Stimulated activated effector memory CD8-positive, alpha-beta T cell treated with anti-CD3 and anti-CD28 coated beads, Interleukin-12 subunit alpha, Interleukin-12 subunit beta, amount 100 ng/mL, for 72 hours (primary cell): ENCODE measurements around the gene KCNK13.
A peak's percentile ranks its signal among the peaks of the same experiment; 100 is the strongest.
"Not testable (repeated sequence)": the region's sequence is repeated elsewhere in the genome, so short reads cannot be mapped to it uniquely, and the experiment has no call there.

Experiments
- ATAC-seq: fragments of 150-1000 bp; cut with Tn5 transposase; 2 replicates; pipeline ENCODE4 v1.10.0; 2021
- DNase-seq, 2 donors: peaks; one replicate each; pipeline ENCODE4 v3.0.0; 2021 to 2022; ENCODE audit warnings: low spot score in 2 of 2
- H3K27ac Mint-ChIP-seq: one replicate; pipeline ENCODE4 v1.8.0; 2022; ENCODE audit warnings: mild to moderate bottlenecking, mixed read lengths
- H3K36me3 Mint-ChIP-seq: one replicate; pipeline ENCODE4 v1.8.0; 2022; ENCODE audit warnings: mild to moderate bottlenecking, mixed read lengths
- H3K4me1 Mint-ChIP-seq: one replicate; pipeline ENCODE4 v1.8.0; 2022; ENCODE audit warnings: mixed read lengths
- H3K4me3 Mint-ChIP-seq: one replicate; pipeline ENCODE4 v1.8.0; 2022; ENCODE audit warnings: mild to moderate bottlenecking, mixed read lengths
- H3K9me3 Mint-ChIP-seq: one replicate; pipeline ENCODE4 v1.8.0; 2022; ENCODE audit warnings: mixed read lengths

The KCNK13 gene

DNA sequence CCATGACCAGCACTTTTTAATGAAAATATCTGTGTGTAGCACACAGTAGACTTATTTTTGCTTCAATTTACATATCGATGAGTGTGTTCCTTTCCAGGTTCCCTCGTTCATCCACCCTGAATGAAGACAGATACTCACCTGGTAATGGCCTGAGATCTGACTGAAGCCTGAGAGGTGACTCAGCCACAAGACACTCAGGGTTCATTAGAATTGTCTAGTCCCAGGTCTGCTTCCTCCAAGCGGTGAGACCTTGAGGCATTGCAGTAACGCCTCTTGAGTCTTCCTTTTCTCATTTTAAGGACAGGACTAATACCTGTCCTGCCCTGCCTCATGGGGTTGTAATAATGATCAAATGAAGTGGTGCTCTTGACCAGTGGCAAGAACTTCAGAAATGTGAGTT is 11.5 kb upstream of the KCNK13 start:
- Mint-ChIP-seq H3K9me3 (no peaks in the 10 kb centered on the region), H3K4me1 (no peaks in the 10 kb centered on the region), H3K4me3 (no peak overlapping the region), H3K36me3 (peaks cover 10% of the 10 kb centered on the region), H3K27ac (no peak overlapping the region)
- ATAC-seq, result no peak
- no peak for DNase-seq

DNA sequence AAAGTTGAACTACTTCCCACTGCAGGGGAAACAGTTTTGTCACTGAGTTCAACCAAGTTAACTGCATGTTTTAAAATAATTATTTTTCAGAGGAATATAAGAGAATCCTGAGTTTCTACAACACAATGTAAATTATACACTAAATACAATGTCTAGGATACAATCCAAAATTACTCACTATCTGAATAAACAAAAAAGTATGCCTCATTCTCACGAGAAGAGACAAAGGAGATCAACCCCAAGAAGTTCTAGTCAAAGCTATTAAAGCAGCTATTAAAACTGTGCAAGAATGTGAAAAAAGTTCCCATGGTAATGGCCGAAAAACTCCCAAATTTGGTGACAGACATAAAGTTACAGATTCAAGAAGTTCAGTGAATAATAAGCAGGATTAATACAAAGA is 8.8 kb upstream of the KCNK13 start:
- ATAC-seq, result no peak
- Mint-ChIP-seq H3K4me3 (no peak overlapping the region), H3K9me3 (no peaks in the 10 kb centered on the region), H3K4me1 (no peaks in the 10 kb centered on the region), H3K27ac (no peak overlapping the region), H3K36me3 (no peaks in the 10 kb centered on the region)
- DNase-seq, result no peak

DNA sequence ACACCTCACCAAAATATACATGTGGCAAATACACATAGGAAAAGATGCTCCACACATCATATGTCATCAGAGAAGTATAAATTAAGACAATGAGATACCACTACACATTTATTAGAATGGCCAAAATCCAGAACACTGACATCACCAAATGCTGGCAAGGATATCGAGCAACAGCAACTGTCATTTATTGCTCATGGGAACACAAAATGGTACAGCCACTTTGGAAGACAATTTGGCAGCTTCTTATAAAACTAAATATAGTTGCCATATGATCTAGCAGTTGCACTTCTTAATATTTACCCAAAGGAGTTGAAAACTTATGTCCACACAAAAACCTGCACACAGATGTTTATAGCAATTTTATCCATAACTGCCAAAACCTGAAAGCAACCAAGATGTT is 7.0 kb upstream of the KCNK13 start:
- Mint-ChIP-seq H3K9me3 (no peaks in the 10 kb centered on the region), H3K4me1 (peaks cover 9% of the 10 kb centered on the region), H3K36me3 (no peaks in the 10 kb centered on the region), H3K27ac (no peak overlapping the region), H3K4me3 (no peak overlapping the region)
- no peak for ATAC-seq
- no peak for DNase-seq

DNA sequence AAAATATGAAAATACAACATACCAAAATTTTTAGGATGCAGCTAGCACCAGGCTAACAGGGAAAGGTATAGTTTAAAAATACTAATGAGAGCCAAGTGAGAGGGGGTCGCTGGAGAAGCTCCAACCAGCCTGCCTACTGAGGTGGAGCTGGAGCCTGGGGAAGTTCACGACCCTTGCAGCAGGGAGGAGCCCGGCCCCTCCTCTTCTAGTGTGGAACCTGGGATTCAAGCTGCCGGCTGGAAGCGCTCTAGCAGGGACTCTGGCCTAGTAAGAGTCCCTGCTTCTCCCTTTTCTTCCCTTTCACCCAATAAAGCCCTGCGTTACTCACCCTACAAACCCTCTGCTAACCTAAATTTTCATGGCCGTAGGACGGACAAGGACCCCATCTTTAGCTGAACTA is 5.0 kb upstream of the KCNK13 start:
- DNase-seq, result no peak
- Mint-ChIP-seq H3K27ac (no peak overlapping the region), H3K36me3 (no peaks in the 10 kb centered on the region), H3K4me3 (no peak overlapping the region), H3K4me1 (peaks cover 13% of the 10 kb centered on the region), H3K9me3 (no peaks in the 10 kb centered on the region)
- ATAC-seq, result no peak

DNA sequence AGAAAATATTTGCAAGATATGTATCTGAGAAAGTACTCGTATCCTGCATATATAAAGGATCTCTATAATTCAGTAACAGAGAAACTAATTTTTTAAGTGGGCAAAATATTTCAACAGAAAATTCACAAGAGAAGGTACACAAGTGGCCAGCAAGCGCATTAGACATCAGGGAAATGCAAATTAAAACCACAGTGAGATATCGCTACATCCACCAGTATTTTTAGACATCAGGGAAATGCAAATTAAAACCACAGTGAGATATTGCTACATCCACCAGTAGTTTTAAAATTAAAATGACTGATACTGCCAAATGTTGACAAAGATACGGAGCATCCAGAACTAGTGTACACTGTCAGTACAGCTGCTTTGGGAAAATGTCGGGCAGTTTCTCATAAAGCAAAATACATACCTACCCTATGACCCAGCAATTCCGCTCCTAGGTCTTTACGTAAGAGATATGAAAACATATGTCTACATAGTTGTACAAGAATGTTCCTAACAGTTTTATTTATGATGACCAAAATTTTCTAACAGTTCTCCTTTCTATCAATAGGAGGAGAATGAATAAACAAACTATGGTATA is 2.8 kb upstream of the KCNK13 start:
- no peaks in the 10 kb centered on the region for H3K9me3 Mint-ChIP-seq
- DNase-seq, result no peak
- H3K36me3 Mint-ChIP-seq, result no peaks in the 10 kb centered on the region
- ATAC-seq, result no peak
- H3K4me3 Mint-ChIP-seq, result peak overlapping the region; percentile 76
- peaks cover 26% of the 10 kb centered on the region for H3K4me1 Mint-ChIP-seq
- no peak overlapping the region for H3K27ac Mint-ChIP-seq

DNA sequence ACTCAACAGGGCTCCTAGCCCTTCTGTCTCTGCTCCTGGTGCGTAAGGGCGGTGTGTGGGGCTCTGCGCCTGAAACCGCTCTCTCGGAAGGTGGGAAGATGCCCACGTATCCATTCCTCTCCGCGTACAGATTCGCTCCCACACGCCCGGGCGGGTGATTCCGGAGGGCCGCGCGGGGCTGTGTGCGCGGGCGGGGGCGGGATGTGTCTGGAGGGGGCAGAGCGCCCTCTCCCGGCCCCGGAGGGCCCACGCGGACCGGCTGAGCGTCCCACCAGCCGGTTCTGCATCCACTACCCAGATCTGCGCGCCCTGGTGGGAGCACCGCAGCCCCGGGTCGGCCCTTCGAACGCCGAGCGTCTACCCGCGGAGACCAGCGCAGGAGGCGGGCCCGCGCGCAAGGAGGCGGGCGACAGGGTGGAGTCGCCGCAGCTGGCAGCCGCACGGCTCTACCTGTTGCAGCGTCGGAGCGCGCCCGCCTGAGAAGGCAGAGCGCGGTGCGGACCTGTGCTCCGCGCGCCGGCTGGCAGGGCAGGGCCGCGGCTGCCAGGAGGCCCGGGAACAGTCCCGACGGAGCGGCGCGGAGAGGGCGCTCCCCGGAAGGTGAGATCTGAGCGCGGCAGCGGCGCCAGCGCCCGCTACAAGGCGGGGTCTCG is 1.4 kb upstream of the KCNK13 start:
- H3K27ac Mint-ChIP-seq, result no peak overlapping the region
- H3K4me3 Mint-ChIP-seq, result peak overlapping the region; percentile 76
- H3K4me1 Mint-ChIP-seq, result peaks cover 26% of the 10 kb centered on the region
- no peaks in the 10 kb centered on the region for H3K36me3 Mint-ChIP-seq
- ATAC-seq, result peak; percentile 80
- DNase-seq, result peak; percentile 51 to 73
- no peaks in the 10 kb centered on the region for H3K9me3 Mint-ChIP-seq

DNA sequence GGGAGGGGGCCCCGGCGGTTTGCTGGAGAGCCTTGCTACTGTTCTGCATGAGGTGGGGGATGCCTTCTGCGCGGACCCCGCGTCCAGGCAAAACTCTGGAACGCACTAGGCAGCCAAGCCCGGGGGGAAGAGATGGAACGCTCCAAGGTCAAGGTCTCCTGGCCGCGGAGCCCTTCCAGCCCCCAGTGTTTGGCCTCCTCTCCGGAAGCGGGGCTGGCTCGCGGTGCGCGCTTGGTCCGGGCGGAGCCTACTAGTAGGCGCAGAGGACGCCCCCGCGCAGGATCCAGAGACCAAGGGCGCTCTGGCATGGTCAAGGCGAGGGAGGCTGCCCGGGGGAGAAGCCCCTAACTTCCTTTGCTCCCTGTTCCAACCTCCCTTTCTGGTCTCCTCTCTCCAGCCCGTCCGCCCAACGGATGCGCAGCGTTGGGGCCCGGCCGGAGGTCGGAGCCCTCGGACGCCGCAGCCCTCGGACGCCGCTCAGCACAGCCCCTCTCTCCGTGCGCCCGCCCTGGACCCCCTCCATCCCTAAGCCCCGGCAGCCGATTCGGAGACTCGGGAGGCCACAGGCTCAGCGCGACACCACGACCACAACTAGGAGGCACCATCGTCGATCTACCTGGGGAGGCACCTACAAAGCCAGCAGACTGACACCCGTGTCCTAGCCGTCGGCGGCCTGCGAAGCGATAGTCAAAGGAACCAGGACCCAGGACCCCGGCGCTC is 669 bp upstream of the KCNK13 start:
- peak in 1 of 2 donors; percentile 63 for DNase-seq
- Mint-ChIP-seq H3K27ac (no peak overlapping the region), H3K4me1 (peaks cover 26% of the 10 kb centered on the region), H3K9me3 (no peaks in the 10 kb centered on the region), H3K4me3 (peak overlapping the region; percentile 76), H3K36me3 (no peaks in the 10 kb centered on the region)
- ATAC-seq, result peak; percentile 36

DNA sequence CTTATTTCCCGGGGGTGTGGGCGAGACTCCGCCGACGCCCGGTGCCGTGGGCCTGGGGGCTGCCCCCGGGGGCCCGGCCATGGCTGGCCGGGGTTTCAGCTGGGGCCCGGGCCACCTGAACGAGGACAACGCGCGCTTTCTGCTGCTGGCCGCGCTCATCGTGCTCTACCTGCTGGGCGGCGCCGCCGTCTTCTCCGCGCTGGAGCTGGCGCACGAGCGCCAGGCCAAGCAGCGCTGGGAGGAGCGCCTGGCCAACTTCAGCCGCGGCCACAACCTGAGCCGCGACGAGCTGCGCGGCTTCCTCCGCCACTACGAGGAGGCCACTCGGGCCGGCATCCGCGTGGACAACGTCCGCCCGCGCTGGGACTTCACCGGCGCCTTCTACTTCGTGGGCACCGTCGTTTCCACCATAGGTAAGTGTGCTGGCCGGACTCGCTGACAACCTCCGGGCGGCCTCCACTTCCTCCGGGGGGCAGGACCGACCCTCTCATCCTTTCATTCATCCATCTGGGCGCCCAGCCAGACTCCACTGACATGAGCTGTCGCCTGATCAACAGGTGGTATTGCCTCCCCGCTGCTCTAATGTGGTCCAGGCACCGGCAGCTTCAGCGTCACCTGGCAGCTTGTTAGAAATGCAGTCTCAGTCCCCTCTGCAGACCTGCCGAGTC is 467 bp downstream of the KCNK13 start:
- Mint-ChIP-seq H3K4me1 (peaks cover 26% of the 10 kb centered on the region), H3K9me3 (no peaks in the 10 kb centered on the region), H3K4me3 (peak overlapping the region; percentile 76), H3K36me3 (no peaks in the 10 kb centered on the region), H3K27ac (no peak overlapping the region)
- DNase-seq (no peak), ATAC-seq (no peak)

DNA sequence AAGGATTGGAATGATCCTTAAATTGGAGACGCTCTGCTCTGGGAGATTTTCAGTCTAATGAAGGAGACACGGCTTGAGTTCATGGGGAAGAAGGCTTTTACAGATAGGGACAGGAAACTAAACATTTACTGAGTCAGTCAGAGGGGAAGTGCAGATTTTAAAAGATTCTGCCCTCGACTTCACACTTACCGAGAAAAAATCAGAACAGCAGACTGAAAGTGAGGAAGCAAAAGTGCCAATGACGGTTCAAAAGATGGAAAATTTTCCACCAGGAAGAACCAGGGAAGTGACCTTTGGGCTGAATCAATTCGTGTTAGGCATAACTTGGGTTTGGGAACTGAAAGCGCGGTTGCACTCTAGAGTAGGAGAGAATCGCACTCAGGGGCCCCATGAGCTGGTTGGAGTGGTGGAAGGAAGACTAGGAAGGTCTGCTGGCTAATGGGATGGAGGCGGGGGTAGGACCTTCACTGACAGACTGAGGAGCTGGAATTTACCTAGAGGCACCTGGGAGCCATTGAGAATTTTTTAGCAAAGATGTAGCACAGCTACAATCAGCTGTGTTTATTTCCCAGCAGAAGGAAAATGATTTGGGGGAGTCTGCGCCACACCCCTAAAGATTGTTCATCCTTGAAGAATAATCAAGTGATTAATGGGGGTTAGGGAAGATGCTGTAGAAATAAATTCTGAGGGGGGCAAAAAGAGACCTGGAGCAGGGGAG is 1.2 kb downstream of the KCNK13 start:
- DNase-seq, result peak in 1 of 2 donors; percentile 29
- no peak overlapping the region for H3K27ac Mint-ChIP-seq
- peak overlapping the region; percentile 76 for H3K4me3 Mint-ChIP-seq
- H3K4me1 Mint-ChIP-seq, result peaks cover 26% of the 10 kb centered on the region
- no peaks in the 10 kb centered on the region for H3K36me3 Mint-ChIP-seq
- no peak for ATAC-seq
- H3K9me3 Mint-ChIP-seq, result no peaks in the 10 kb centered on the region

DNA sequence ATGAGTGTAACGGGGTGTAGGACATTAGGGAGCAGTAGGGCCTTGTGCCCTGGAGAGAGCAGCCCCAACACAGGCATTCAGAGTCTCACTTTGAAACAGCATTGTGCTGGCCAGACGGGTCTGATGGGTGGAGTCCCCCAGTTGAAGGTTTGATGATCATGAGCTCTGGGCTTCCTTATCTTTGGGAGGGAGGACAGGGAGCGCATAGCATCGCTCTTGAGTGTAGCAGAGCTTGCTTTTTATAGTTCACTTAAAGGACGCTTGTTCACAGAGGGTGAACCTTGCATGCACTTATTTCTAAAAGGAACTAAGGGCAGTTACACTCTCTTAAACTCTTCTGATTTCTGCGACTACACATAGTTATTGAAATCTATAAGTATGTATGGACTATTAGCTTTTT is 10.6 kb downstream of the KCNK13 start:
- H3K9me3 Mint-ChIP-seq, result no peaks in the 10 kb centered on the region
- H3K27ac Mint-ChIP-seq, result no peak overlapping the region
- no peaks in the 10 kb centered on the region for H3K36me3 Mint-ChIP-seq
- DNase-seq (no peak), ATAC-seq (no peak)
- no peaks in the 10 kb centered on the region for H3K4me1 Mint-ChIP-seq
- H3K4me3 Mint-ChIP-seq, result no peak overlapping the region

DNA sequence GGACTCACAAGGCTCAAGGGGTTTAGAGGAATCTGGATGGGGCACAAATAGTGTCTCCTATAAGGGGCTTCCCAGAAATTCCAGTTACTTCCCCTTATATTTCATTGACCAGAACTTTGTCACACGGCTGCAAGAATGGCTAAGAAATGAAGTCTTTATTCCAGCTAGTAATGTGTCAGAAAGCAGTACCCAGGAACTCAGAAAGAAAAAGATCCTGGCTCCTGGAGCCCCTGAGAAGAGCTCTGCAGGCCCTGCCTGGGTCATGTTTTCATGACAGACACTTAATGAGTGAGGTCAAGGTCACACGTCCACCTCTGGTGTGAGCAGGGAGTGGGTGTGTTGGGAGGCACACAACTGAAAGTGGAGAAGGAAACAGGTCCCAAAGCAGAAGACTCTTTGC is 17.8 kb downstream of the KCNK13 start:
- Mint-ChIP-seq H3K36me3 (no peaks in the 10 kb centered on the region), H3K4me1 (no peaks in the 10 kb centered on the region), H3K27ac (no peak overlapping the region), H3K4me3 (no peak overlapping the region), H3K9me3 (no peaks in the 10 kb centered on the region)
- DNase-seq (no peak), ATAC-seq (no peak)

DNA sequence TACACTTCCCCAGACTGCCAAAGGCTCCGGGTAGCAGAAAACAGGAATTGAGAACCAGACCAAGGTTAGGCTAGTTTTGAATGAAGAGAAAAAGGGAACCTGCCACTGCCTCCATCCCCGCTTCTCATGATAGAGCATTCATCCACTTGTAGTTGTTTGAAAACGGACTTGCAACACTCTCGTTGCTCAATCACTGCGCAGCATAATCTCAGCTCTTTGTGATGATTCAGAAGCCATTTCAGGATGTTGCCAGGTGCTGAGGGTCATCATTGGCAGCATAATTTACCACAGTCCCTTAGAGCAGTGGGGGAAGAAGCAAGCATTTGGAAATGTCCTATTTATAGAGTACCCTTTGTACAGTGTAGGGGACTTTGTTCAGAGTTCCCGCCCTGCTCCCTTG is 25.6 kb downstream of the KCNK13 start:
- Mint-ChIP-seq H3K9me3 (no peaks in the 10 kb centered on the region), H3K4me3 (no peak overlapping the region), H3K36me3 (no peaks in the 10 kb centered on the region), H3K27ac (no peak overlapping the region), H3K4me1 (no peaks in the 10 kb centered on the region)
- no peak for ATAC-seq
- no peak for DNase-seq

DNA sequence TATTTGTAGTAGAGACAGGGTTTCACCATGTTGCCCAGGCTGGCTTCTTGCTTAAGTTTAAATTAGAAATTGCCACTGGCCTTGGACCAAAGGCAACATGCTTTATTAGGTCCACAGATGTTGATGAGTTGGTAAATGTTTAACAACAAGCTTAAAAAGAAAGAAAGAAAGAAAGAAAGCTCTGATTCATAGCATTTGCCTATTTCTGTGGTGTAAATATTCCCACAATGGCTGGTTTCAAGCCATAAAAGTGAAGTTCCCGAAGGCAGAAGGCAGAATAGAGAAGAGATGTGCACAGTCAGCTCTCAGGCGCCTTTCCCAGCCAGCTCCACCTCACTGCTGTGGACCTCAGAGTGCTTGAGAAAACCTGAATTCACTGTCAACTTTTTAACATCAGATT is 26.4 kb downstream of the KCNK13 start:
- DNase-seq (no peak), ATAC-seq (no peak)
- no peaks in the 10 kb centered on the region for H3K9me3 Mint-ChIP-seq
- no peak overlapping the region for H3K4me3 Mint-ChIP-seq
- H3K36me3 Mint-ChIP-seq, result no peaks in the 10 kb centered on the region
- H3K4me1 Mint-ChIP-seq, result no peaks in the 10 kb centered on the region
- H3K27ac Mint-ChIP-seq, result no peak overlapping the region

DNA sequence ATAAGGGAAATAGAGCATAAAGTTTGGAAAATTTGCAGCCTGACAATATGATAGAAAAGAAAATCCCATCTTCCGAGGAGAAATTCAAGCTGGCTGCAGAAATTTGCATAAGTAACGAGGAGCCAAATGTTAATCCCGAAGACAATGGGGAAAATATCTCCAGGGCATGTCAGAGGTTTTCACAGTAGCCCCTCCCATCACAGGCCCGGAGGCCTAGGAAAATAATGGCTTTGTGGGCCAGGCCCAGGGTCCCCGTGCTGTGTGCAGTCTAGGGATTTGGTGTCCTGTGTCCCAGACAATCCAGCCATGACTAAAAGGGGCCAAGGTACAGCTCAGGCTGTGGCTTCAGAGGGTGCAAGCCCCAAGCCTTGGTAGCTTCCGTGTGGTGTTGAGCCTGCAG is 27.7 kb downstream of the KCNK13 start:
- not testable (repeated sequence) for H3K36me3 Mint-ChIP-seq, H3K9me3 Mint-ChIP-seq, H3K27ac Mint-ChIP-seq, ATAC-seq, DNase-seq, H3K4me1 Mint-ChIP-seq, H3K4me3 Mint-ChIP-seq

DNA sequence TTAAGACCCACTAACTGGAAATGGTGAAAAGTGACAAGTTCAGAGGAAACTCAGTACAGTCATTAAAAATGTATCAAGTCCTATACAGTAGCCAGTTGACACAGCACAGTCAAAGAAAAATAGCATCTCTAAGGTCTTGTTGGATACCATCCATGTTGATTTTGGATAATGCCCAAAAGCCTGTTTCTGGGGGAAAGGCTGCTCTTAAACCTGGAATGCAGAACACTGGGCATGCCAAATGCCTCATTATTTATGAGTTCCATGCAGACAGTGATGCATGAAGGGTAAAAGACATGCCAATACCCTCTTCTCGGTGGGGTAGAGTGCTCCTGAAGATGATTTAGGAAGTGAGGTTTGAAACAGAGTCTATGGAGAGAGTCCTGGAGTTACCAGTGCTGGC is 29.6 kb downstream of the KCNK13 start:
- peaks cover 6% of the 10 kb centered on the region for H3K4me1 Mint-ChIP-seq
- H3K9me3 Mint-ChIP-seq, result no peaks in the 10 kb centered on the region
- no peaks in the 10 kb centered on the region for H3K36me3 Mint-ChIP-seq
- ATAC-seq (no peak), DNase-seq (no peak)
- no peak overlapping the region for H3K27ac Mint-ChIP-seq
- H3K4me3 Mint-ChIP-seq, result no peak overlapping the region
